Measurements from ENCODE around the gene EHMT1. TPM values are rescaled to one million over a fixed set of nuclear protein-coding genes. Genes with fewer than 3 reads are reported as not detected.

The EHMT1 gene
- total RNA-seq, 1 experiment from 2014 or later: 63.9 TPM

DNA sequence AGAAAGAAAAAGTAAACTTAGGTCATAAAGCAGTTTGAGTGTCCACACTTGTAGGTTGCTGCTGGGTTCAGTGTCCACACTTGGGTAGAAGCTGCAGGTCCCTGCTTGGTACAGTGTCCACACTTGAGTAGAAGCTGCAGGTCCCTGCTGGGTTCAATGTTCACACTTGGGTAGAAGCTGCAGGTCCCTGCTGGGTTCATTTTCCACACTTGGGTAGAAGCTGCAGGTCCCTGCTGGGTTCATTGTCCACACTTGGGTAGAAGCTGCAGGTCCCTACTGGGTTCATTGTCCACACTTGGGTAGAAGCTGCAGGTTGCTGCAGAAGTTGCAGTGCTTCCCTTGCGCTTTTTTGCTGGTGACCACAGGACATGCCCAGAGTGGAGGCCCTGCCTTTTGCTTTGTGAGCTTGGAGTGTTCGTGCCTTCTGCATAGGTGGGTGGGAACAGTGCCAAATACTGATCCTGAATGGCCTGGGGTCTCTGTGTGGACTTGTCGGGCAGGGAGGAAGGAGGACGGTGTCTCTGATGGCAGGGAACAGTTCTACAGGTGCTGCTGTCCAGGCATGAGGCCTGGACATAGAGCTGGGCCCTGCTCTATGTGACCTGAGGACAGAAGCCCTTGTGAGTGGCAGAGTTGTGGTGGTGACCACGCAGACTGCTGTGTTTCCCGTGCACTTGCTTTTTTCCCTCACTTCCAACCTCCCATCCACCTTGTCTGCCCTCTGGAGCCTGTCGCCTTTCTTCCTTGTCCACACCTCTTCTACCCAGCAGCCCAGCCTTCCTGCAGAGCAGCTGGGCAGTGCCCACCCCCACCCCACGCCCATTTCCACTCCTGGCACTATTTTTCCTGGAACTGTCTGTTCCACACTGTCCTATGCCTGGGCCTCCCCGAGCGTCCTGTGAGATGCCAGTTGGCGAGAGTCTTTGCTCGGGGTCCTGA, 120.8 kb downstream of the EHMT1 start:
- no peak overlapping the region for H3K27ac ChIP-seq (ENCODE audit: low read length)
- no peaks in the 10 kb centered on the region for H3K9me3 ChIP-seq (ENCODE audit: control insufficient read depth, insufficient read depth, low read depth, low read length)
- intact Hi-C loops (cut with micrococcal nuclease; ENCODE audit: unreplicated experiment): no loop called here
- ATAC-seq (0 out of 2 replicates have a peak, but pooled peaks have one; percentile 38), DNase-seq (ENCODE audit: low read depth, low spot score) (no peak)
- H3K27me3 ChIP-seq (ENCODE audit: control insufficient read depth, insufficient read depth, low read length): no peaks in the 10 kb centered on the region
- H3K4me3 ChIP-seq (ENCODE audit: low read depth in 2 of 2, low read length in 2 of 2): no peak overlapping the region
- in situ Hi-C loops (cut with HindIII; ENCODE audit: low pct_unique_long_range_greater_than_20kb, low sequenced_read_pairs): no loop called here
- CTCF ChIA-PET: no interaction called here
- POLR2A ChIA-PET: no interaction called here
- no TSS peak for BruUV-seq (replicated peaks)
- no peaks in the 10 kb centered on the region for H3K4me1 ChIP-seq (ENCODE audit: control insufficient read depth, insufficient read depth, low read length)
- no peaks in the 10 kb centered on the region for H3K36me3 ChIP-seq (ENCODE audit: control insufficient read depth, insufficient read depth, low read length)
- no peak for TF ChIP-seq POLR2AphosphoS5 (IDR thresholded peaks at IDR 0.05; ENCODE audit: low read depth, low read length)
- no peak for TF ChIP-seq TCF7L2 (IDR thresholded peaks at IDR 0.05; ENCODE audit: low read depth, low read length)
- TF ChIP-seq SIN3A (IDR thresholded peaks at IDR 0.05; ENCODE audit: borderline replicate concordance, insufficient read depth, low read depth, low read length): no peak
- TF ChIP-seq, protein P1, sequence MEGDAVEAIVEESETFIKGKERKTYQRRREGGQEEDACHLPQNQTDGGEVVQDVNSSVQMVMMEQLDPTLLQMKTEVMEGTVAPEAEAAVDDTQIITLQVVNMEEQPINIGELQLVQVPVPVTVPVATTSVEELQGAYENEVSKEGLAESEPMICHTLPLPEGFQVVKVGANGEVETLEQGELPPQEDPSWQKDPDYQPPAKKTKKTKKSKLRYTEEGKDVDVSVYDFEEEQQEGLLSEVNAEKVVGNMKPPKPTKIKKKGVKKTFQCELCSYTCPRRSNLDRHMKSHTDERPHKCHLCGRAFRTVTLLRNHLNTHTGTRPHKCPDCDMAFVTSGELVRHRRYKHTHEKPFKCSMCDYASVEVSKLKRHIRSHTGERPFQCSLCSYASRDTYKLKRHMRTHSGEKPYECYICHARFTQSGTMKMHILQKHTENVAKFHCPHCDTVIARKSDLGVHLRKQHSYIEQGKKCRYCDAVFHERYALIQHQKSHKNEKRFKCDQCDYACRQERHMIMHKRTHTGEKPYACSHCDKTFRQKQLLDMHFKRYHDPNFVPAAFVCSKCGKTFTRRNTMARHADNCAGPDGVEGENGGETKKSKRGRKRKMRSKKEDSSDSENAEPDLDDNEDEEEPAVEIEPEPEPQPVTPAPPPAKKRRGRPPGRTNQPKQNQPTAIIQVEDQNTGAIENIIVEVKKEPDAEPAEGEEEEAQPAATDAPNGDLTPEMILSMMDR (IDR thresholded peaks at IDR 0.05): no peak
- TF ChIP-seq, protein P2, sequence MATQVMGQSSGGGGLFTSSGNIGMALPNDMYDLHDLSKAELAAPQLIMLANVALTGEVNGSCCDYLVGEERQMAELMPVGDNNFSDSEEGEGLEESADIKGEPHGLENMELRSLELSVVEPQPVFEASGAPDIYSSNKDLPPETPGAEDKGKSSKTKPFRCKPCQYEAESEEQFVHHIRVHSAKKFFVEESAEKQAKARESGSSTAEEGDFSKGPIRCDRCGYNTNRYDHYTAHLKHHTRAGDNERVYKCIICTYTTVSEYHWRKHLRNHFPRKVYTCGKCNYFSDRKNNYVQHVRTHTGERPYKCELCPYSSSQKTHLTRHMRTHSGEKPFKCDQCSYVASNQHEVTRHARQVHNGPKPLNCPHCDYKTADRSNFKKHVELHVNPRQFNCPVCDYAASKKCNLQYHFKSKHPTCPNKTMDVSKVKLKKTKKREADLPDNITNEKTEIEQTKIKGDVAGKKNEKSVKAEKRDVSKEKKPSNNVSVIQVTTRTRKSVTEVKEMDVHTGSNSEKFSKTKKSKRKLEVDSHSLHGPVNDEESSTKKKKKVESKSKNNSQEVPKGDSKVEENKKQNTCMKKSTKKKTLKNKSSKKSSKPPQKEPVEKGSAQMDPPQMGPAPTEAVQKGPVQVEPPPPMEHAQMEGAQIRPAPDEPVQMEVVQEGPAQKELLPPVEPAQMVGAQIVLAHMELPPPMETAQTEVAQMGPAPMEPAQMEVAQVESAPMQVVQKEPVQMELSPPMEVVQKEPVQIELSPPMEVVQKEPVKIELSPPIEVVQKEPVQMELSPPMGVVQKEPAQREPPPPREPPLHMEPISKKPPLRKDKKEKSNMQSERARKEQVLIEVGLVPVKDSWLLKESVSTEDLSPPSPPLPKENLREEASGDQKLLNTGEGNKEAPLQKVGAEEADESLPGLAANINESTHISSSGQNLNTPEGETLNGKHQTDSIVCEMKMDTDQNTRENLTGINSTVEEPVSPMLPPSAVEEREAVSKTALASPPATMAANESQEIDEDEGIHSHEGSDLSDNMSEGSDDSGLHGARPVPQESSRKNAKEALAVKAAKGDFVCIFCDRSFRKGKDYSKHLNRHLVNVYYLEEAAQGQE (IDR thresholded peaks at IDR 0.05; ENCODE audit: insufficient read depth in 1 of 2, low read depth in 2 of 2, low read length in 1 of 2): no peak

DNA sequence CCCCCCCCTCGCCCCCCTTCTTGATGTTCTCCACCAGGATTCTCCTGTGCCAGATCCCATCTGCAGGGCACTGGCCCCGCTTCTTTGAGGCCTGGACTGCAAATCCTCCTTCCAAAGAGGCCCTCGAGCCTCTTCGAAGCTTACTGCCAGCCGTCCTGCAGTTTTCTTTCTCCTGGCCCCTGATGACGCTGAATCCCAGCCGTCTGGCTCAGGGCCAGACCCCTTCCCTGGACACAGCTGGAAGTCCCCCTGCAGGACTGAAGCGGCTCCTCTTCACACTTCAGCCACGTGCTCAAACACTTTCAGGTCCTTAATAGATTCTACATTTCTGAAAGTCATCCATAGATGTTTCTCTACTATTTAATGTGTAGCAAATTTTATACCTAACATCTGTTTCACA, 121.5 kb downstream of the EHMT1 start:
- no peak for TF ChIP-seq TCF7L2 (IDR thresholded peaks at IDR 0.05; ENCODE audit: low read depth, low read length)
- TF ChIP-seq, protein P2 (IDR thresholded peaks at IDR 0.05; ENCODE audit: insufficient read depth in 1 of 2, low read depth in 2 of 2, low read length in 1 of 2): no peak
- no peak for TF ChIP-seq POLR2AphosphoS5 (IDR thresholded peaks at IDR 0.05; ENCODE audit: low read depth, low read length)
- TF ChIP-seq SIN3A (IDR thresholded peaks at IDR 0.05; ENCODE audit: borderline replicate concordance, insufficient read depth, low read depth, low read length): no peak
- TF ChIP-seq, protein P1 (IDR thresholded peaks at IDR 0.05): no peak
- in situ Hi-C loops (cut with HindIII; ENCODE audit: low pct_unique_long_range_greater_than_20kb, low sequenced_read_pairs): no loop called here

More for the DNA sequence above, 121.5 kb downstream of the EHMT1 start:
- no peaks in the 10 kb centered on the region for H3K4me1 ChIP-seq (ENCODE audit: control insufficient read depth, insufficient read depth, low read length)
- H3K36me3 ChIP-seq (ENCODE audit: control insufficient read depth, insufficient read depth, low read length): no peaks in the 10 kb centered on the region
- no peak overlapping the region for H3K27ac ChIP-seq (ENCODE audit: low read length)
- no peaks in the 10 kb centered on the region for H3K27me3 ChIP-seq (ENCODE audit: control insufficient read depth, insufficient read depth, low read length)
- ATAC-seq: no peak
- H3K9me3 ChIP-seq (ENCODE audit: control insufficient read depth, insufficient read depth, low read depth, low read length): no peaks in the 10 kb centered on the region
- H3K4me3 ChIP-seq (ENCODE audit: low read depth in 2 of 2, low read length in 2 of 2): no peak overlapping the region
- DNase-seq (ENCODE audit: low read depth, low spot score): no peak
- ChIA-PET CTCF (no interaction called here), POLR2A (no interaction called here)
- intact Hi-C loops (cut with micrococcal nuclease; ENCODE audit: unreplicated experiment): no loop called here
- BruUV-seq (replicated peaks): no TSS peak

Data from Panc1 (cell line).